ENCODE data around the gene FAT3.

FAT3 gene

GRCh38 chr11:92269841-92270240 lies 45.2 kb downstream of the FAT3 start:
- no peak for DNase-seq (ENCODE audit: low read depth)
- no peak overlapping the region for H3K4me3 ChIP-seq (ENCODE audit: low read depth, low read length)

- no peak overlapping the region for H3K4me3 ChIP-seq (ENCODE audit: low read depth, low read length)
- no peak for DNase-seq (ENCODE audit: low read depth)
These were observed 48.0 kb downstream of the FAT3 start for GRCh38 chr11:92272651-92273050.

All from skeletal muscle cell (primary cell).